CD4-positive, alpha-beta T cell (primary cell): Measurements from ENCODE around the gene ME3. TPM values are rescaled to one million over a fixed set of nuclear protein-coding genes. Genes with fewer than 3 reads are reported as not detected.
A peak's percentile ranks its signal among the peaks of the same experiment; 100 is the strongest.

Experiments used
- ATAC-seq: fragments of 200-7000 bp; cut with Tn5 transposase; one replicate; pipeline ENCODE4 v1.10.0; 2022; ENCODE audit warnings: mild to moderate bottlenecking; ENCODE audit not compliant: poor library complexity
- CTCF ChIA-PET: fragments of 350-600 bp; sonication (Branson Sonifier 250); formaldehyde crosslinking; loops from one replicate; lab custom pipeline; 2021; ENCODE audit warnings: antibody characterized with exemption, inconsistent platforms; lab: Charles Lee
- POLR2A ChIA-PET: fragments of 350-600 bp; sonication (Branson Sonifier 250); formaldehyde crosslinking; loops from one replicate; lab custom pipeline; 2021; ENCODE audit warnings: antibody characterized with exemption, inconsistent platforms; lab: Charles Lee
- DNase-seq, 14 experiments: peaks; one replicate each; pipeline ENCODE4 v3.0.0-alpha.2; 2013 to 2020; ENCODE audit warnings: mixed read lengths in 2 of 14
- H3K27ac ChIP-seq, 2 donors: one replicate each; pipeline versions ENCODE4 v1.5.1 to v1.7.0; 2013; ENCODE audit warnings: low read length in 2 of 2, low read depth in 1 of 2, mild to moderate bottlenecking in 1 of 2
- H3K27me3 ChIP-seq, 2 experiments: 1 replicate in 1 of 2; 2 replicates in 1 of 2; pipeline versions ENCODE4 v1.6.1 to v1.7.0; 2013; ENCODE audit warnings: low read length in 2 of 2, control low read depth in 1 of 2, mild to moderate bottlenecking in 1 of 2, moderate library complexity in 1 of 2; ENCODE audit not compliant: insufficient read depth in 2 of 2, control insufficient read depth in 1 of 2
- H3K36me3 ChIP-seq: one replicate; pipeline ENCODE4 v1.6.1; 2013; ENCODE audit warnings: low read length, control low read depth; ENCODE audit not compliant: insufficient read depth
- H3K4me1 ChIP-seq: one replicate; pipeline ENCODE4 v1.6.1; 2013; ENCODE audit warnings: low read length, control low read depth; ENCODE audit not compliant: insufficient read depth
- H3K4me3 ChIP-seq: one replicate; pipeline ENCODE4 v1.5.1; 2013; ENCODE audit warnings: mild to moderate bottlenecking, low read length, moderate library complexity
- H3K9me3 ChIP-seq, 2 experiments: 1 replicate in 1 of 2; 2 replicates in 1 of 2; pipeline versions ENCODE4 v1.6.1 to v1.7.0; 2013; ENCODE audit warnings: low read length in 2 of 2, mild to moderate bottlenecking in 2 of 2, control low read depth in 1 of 2, moderate library complexity in 1 of 2; ENCODE audit not compliant: control insufficient read depth in 1 of 2, insufficient read depth in 1 of 2
- H3K27ac Mint-ChIP-seq: one replicate; pipeline ENCODE4 v1.8.0; 2020; ENCODE audit warnings: mixed read lengths
- H3K27me3 Mint-ChIP-seq: one replicate; pipeline ENCODE4 v1.8.0; 2021; ENCODE audit warnings: mixed read lengths
- H3K36me3 Mint-ChIP-seq: one replicate; pipeline ENCODE4 v1.8.0; 2021; ENCODE audit warnings: low read depth, mixed read lengths
- H3K4me1 Mint-ChIP-seq: one replicate; pipeline ENCODE4 v1.8.0; 2021; ENCODE audit warnings: low read depth, mixed read lengths
- H3K4me3 Mint-ChIP-seq: one replicate; pipeline ENCODE4 v1.8.0; 2020; ENCODE audit warnings: mild to moderate bottlenecking, mixed read lengths
- H3K9me3 Mint-ChIP-seq: one replicate; pipeline ENCODE4 v1.8.0; 2020; ENCODE audit warnings: mixed read lengths
- CTCF ChIP-seq: fragments of 200-600 bp; IDR thresholded peaks from one replicate; pipeline ENCODE4 v1.8.0; 2022; ENCODE audit warnings: antibody characterized with exemption, mild to moderate bottlenecking
- intact Hi-C, 2 experiments: fragments of 100-400 bp; cut with DNase I in 1 of 2; cut with micrococcal nuclease in 1 of 2; formaldehyde crosslinking; loops; one replicate each; pipeline versions ENCODE4 v1.15.1 to v1.9.0; 2023 to 2025; cut with DNase I, micrococcal nuclease
- total RNA-seq, 174 experiments: library from RNA in 2 of 174; stranded (reverse) in 2 of 174; gene quantifications; one replicate each; pipeline ENCODE4 v1.2.3 and lab custom pipeline; 2021 to 2026

Gene ME3
- total RNA-seq, 2 experiments from 2014 or later, result 9.1 to 10.6 TPM

- intact Hi-C loops, result no loop called here
- Histone ChIP-seq H3K27ac (no peak overlapping the region), H3K4me1 (peaks cover 4% of the 10 kb centered on the region), H3K4me3 (no peak overlapping the region), H3K36me3 (no peaks in the 10 kb centered on the region), H3K27me3 (no peaks in the 10 kb centered on the region), H3K9me3 (no peaks in the 10 kb centered on the region)
- Mint-ChIP-seq H3K4me3 (no peak overlapping the region), H3K27me3 (no peaks in the 10 kb centered on the region), H3K27ac (peak overlapping the region; percentile 21), H3K4me1 (peaks cover 14% of the 10 kb centered on the region), H3K36me3 (no peaks in the 10 kb centered on the region), H3K9me3 (no peaks in the 10 kb centered on the region)
- ChIA-PET POLR2A (no interaction called here), CTCF (no interaction called here)
- TF ChIP-seq CTCF, result no peak
- peak; percentile 11 to 80 (median 59) for DNase-seq
- peak; percentile 93 for ATAC-seq
Measured at GRCh38 chr11:86592659-86593451, 79.6 kb downstream of the ME3 start.

GRCh38 chr11:86592047-86592591 is 80.3 kb downstream of the ME3 start:
- CTCF ChIA-PET, result no interaction called here
- H3K4me1 ChIP-seq, result peaks cover 4% of the 10 kb centered on the region
- no peaks in the 10 kb centered on the region for H3K27me3 Mint-ChIP-seq
- TF ChIP-seq CTCF, result no peak
- no peaks in the 10 kb centered on the region for H3K36me3 Mint-ChIP-seq
- peaks cover 14% of the 10 kb centered on the region for H3K4me1 Mint-ChIP-seq
- no peak overlapping the region for H3K4me3 ChIP-seq
- no peaks in the 10 kb centered on the region for H3K27me3 ChIP-seq
- H3K27ac ChIP-seq, result no peak overlapping the region
- H3K9me3 Mint-ChIP-seq, result no peaks in the 10 kb centered on the region
- POLR2A ChIA-PET, result no interaction called here
- intact Hi-C loops, result no loop called here
- H3K9me3 ChIP-seq, result no peaks in the 10 kb centered on the region
- DNase-seq (no peak), ATAC-seq (no peak)
- H3K36me3 ChIP-seq, result no peaks in the 10 kb centered on the region
- H3K27ac Mint-ChIP-seq, result no peak overlapping the region
- H3K4me3 Mint-ChIP-seq, result no peak overlapping the region

- no peaks in the 10 kb centered on the region for H3K27me3 Mint-ChIP-seq
- Histone ChIP-seq H3K4me1 (peaks cover 4% of the 10 kb centered on the region), H3K27me3 (no peaks in the 10 kb centered on the region), H3K36me3 (no peaks in the 10 kb centered on the region), H3K4me3 (no peak overlapping the region), H3K27ac (no peak overlapping the region), H3K9me3 (no peaks in the 10 kb centered on the region)
- CTCF ChIA-PET, result no interaction called here
- no peak overlapping the region for H3K4me3 Mint-ChIP-seq
- H3K27ac Mint-ChIP-seq, result no peak overlapping the region
- no peaks in the 10 kb centered on the region for H3K36me3 Mint-ChIP-seq
- POLR2A ChIA-PET, result no interaction called here
- TF ChIP-seq CTCF, result no peak
- ATAC-seq (no peak), DNase-seq (no peak)
- H3K4me1 Mint-ChIP-seq, result peaks cover 14% of the 10 kb centered on the region
- intact Hi-C loops, result no loop called here
- H3K9me3 Mint-ChIP-seq, result no peaks in the 10 kb centered on the region
Measured at GRCh38 chr11:86591631-86592030, 80.8 kb downstream of the ME3 start.
